Coronary artery (tissue), 2 donors: ENCODE measurements around the gene ZNF148.

Experiments
- DNase-seq: peaks from one replicate; pipeline ENCODE4 v3.0.0-alpha.2; 2017; ENCODE audit warnings: low spot score
- H3K27ac ChIP-seq, 2 donors: fragments of 200-600 bp; sonication (generic); one replicate each; pipeline ENCODE4 v1.5.1; 2016 to 2019
- H3K4me3 ChIP-seq: fragments of 200-600 bp; sonication (generic); 2 replicates; pipeline ENCODE4 v1.5.1; 2016; ENCODE audit warnings: mild to moderate bottlenecking, moderate library complexity
- TF ChIP-seq, protein P1 (sequence below): fragments of 200-600 bp; sonication (generic); IDR thresholded peaks from one replicate; pipeline ENCODE4 v1.5.1; 2019; ENCODE audit warnings: antibody characterized with exemption

ZNF148 gene

DNA sequence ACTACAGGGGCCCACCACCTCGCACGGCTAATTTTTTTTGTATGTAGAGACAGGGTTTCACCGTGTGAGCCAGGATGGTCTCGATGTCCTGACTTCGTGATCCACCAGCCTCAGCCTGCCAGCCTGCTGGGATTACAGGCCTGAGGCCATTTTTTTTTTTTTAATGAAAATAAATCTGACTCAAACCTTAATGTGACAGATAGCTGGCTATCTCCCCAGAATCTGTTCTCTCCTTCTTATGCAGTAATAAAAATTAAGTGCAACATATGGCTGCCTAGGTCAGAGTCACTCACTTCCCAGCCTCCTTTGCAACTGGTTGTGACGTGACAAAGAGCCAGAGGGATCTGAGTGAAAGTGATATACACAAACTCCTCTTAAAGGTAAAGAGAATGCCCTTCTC lies 53.0 kb downstream of the ZNF148 start:
- H3K27ac ChIP-seq, result no peak overlapping the region
- TF ChIP-seq, protein P1, sequence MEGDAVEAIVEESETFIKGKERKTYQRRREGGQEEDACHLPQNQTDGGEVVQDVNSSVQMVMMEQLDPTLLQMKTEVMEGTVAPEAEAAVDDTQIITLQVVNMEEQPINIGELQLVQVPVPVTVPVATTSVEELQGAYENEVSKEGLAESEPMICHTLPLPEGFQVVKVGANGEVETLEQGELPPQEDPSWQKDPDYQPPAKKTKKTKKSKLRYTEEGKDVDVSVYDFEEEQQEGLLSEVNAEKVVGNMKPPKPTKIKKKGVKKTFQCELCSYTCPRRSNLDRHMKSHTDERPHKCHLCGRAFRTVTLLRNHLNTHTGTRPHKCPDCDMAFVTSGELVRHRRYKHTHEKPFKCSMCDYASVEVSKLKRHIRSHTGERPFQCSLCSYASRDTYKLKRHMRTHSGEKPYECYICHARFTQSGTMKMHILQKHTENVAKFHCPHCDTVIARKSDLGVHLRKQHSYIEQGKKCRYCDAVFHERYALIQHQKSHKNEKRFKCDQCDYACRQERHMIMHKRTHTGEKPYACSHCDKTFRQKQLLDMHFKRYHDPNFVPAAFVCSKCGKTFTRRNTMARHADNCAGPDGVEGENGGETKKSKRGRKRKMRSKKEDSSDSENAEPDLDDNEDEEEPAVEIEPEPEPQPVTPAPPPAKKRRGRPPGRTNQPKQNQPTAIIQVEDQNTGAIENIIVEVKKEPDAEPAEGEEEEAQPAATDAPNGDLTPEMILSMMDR, result no peak
- no peak for DNase-seq
- H3K4me3 ChIP-seq, result no peak overlapping the region

DNA sequence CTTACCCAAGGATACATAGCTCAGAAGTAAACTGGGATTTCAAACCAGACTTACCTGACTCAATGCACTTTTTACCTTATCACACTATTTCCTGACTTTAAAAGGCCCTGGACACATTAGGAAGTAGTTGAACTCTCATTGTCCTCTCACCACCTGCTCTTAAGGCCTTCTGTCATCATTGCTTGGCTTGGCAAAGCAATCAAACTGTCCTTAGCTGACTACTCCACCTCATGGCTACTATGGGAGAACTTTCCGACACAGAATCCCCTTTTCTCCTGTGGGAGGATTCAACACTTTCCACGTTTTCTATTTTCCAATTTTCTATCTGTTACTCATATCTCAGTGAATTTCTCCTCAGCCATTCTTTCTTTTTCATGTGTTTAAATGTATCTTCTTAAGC lies 55.4 kb downstream of the ZNF148 start:
- Histone ChIP-seq H3K4me3 (no peak overlapping the region), H3K27ac (no peak overlapping the region)
- TF ChIP-seq, protein P1, result no peak
- DNase-seq, result no peak

DNA sequence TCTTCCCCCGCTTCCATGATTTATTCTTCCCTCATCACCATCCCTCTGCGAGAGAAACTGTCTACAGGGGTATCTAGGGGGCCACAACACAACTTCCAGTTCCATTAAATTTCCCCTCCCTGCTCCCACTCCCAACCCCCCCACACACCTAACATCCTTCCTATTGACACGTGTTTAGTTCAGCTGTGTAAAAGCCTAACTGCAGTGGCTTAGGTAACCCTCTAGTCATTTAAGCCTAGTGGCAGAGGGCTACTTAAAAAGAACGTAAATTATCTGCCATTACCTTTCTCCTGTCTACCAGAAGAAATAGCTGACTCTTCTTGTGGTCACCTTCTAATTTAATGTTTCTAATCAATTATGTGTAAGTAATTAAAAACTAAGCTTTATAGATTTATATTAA lies 56.3 kb downstream of the ZNF148 start:
- TF ChIP-seq, protein P1, result no peak
- no peak for DNase-seq
- Histone ChIP-seq H3K27ac (no peak overlapping the region), H3K4me3 (no peak overlapping the region)

DNA sequence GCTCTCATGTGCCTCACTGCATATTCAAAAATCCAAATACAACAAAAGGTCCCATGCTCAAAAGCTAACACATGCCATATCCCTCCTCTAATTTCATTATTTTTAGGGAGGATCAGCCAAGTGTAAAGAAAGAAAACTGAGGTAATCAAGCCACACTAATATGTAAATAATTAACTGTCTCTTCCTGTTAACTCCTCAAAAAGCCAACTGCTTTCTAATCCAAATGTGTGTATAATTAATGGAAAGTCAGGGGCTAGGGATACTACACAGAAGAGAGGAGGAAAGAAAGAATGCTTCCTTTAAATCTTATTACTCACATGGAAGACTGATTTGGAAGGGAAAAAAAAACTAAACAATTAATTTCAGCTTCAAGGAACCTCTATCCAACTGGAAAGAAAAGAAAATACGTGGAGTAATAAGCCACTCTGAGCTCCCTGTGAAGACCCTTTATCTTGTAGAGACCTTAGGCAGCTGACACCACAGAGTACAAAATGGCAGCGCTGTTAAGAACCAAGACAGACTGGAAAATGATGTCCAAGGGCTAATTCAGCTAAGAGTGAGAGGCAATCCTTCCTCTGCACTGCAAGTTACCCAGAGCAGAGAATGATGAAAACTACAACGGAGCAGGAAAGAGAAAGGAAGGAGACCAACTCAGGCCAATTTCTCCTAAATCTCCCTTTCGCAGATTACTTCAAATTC lies 56.8 kb downstream of the ZNF148 start:
- TF ChIP-seq, protein P1, result no peak
- H3K4me3 ChIP-seq, result no peak overlapping the region
- DNase-seq, result no peak
- no peak overlapping the region for H3K27ac ChIP-seq

DNA sequence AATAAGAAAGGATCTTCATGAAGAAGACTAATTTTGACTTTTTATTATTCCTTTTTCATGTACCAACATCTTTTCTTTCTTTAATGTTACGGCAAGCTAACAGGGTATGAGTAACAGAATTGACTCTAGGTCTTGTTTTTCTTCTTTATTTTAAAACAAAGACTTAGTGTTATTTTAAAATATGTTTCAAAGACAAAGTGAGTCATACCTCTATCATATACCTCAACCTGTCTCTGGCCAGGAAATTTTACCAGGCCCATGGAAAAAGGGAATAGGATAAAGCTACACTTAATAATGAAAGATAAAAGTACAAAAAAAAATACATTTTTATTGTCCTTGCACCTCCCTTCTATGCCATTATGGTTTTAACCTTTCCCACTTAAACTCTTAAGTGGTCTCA lies 57.4 kb downstream of the ZNF148 start:
- TF ChIP-seq, protein P1, result no peak
- DNase-seq, result no peak

DNA sequence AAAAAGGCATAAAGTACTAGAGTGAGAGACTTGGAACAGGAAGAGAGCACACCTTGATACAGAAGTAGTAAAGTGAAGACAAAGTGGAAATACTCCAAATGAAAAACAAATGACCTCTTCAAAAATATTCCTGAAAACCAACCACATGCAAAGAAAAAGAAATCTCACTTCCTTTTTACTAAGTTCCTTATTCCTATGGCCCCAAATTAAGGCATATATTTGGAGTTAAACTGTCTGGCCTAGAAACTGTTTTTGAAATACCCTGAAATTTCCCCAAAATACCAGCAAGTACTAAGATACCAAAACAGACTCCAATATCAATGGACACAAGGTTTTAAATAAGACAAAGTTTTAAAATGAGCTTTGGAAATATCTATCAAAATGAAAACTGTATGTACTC lies 58.2 kb downstream of the ZNF148 start:
- TF ChIP-seq, protein P1, result no peak
- H3K27ac ChIP-seq, result no peak overlapping the region
- no peak overlapping the region for H3K4me3 ChIP-seq
- no peak for DNase-seq

More for the DNA sequence above, 57.4 kb downstream of the ZNF148 start:
- H3K27ac ChIP-seq, result no peak overlapping the region
- H3K4me3 ChIP-seq, result no peak overlapping the region

DNA sequence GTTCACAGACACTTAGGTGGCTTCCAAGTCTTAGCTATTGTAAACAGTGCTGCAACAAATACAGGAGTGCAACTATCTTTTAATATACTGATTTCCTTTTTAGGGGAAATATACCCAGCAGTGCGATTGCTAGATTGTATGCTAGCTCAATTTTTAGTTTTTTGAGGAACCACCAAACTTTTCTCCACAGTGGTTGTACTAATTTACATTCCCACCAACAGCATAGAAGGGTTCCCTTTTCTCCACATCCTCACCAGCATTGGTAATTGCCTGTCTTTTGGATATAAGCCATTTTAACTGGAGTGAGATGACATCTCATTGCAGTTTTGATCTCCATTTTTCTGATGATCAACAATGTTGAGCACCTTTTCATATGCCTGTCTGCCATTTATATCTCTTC lies 58.9 kb downstream of the ZNF148 start:
- TF ChIP-seq, protein P1, result no peak
- DNase-seq, result no peak
- no peak overlapping the region for H3K4me3 ChIP-seq
- no peak overlapping the region for H3K27ac ChIP-seq
